Mucosa of rectum (tissue), 2 donors: ENCODE data around the gene ACTA2.

Source experiments
- H3K27ac ChIP-seq, 2 donors: one replicate each; pipeline ENCODE4 v1.7.0; 2013; ENCODE audit warnings: inconsistent platforms in 2 of 2, low read depth in 2 of 2, low read length in 2 of 2
- H3K27me3 ChIP-seq, 2 donors: one replicate each; pipeline ENCODE4 v1.7.0; 2013; ENCODE audit warnings: low read length in 2 of 2; ENCODE audit not compliant: control insufficient read depth in 2 of 2, insufficient read depth in 2 of 2
- H3K36me3 ChIP-seq, 2 donors: one replicate each; pipeline ENCODE4 v1.7.0; 2013; ENCODE audit warnings: low read length in 2 of 2; ENCODE audit not compliant: control insufficient read depth in 2 of 2, insufficient read depth in 2 of 2
- H3K4me1 ChIP-seq, 2 donors: one replicate each; pipeline ENCODE4 v1.7.0; 2013; ENCODE audit warnings: low read length in 2 of 2, mild to moderate bottlenecking in 1 of 2; ENCODE audit not compliant: control insufficient read depth in 2 of 2, insufficient read depth in 2 of 2
- H3K4me3 ChIP-seq, 2 donors: one replicate each; pipeline ENCODE4 v1.7.0; 2013; ENCODE audit warnings: low read length in 2 of 2
- H3K9ac ChIP-seq, 2 donors: one replicate each; pipeline ENCODE4 v1.7.0; 2013; ENCODE audit warnings: low read length in 2 of 2, low read depth in 1 of 2, mild to moderate bottlenecking in 1 of 2
- H3K9me3 ChIP-seq, 2 donors: one replicate each; pipeline ENCODE4 v1.7.0; 2013; ENCODE audit warnings: low read length in 2 of 2; ENCODE audit not compliant: control insufficient read depth in 2 of 2
- donor health status: healthy.
- donor health status: Normal muscosa, but diverticular disease.

ACTA2 gene

GRCh38 chr10:88983206-88983605 is 30.6 kb upstream of the ACTA2 start:
- Histone ChIP-seq H3K9ac (peak overlapping the region in 1 of 2 donors; percentile 3), H3K9me3 (no peaks in the 10 kb centered on the region), H3K4me1 (peaks cover 3 to 35% of the 10 kb centered on the region in 2 donors), H3K27ac (peak overlapping the region in 1 of 2 donors; percentile 54), H3K4me3 (no peak overlapping the region), H3K27me3 (no peaks in the 10 kb centered on the region), H3K36me3 (no peaks in the 10 kb centered on the region)

- H3K36me3 ChIP-seq: no peaks in the 10 kb centered on the region
- H3K9me3 ChIP-seq: no peaks in the 10 kb centered on the region
- no peak overlapping the region for H3K4me3 ChIP-seq
- H3K4me1 ChIP-seq: peaks cover 3 to 33% of the 10 kb centered on the region in 2 donors
- peak overlapping the region in 1 of 2 donors; percentile 19 for H3K9ac ChIP-seq
- H3K27ac ChIP-seq: peak overlapping the region; percentile 28 to 71
- H3K27me3 ChIP-seq: no peaks in the 10 kb centered on the region
Observed at GRCh38 chr10:88982366-88982765, 29.8 kb upstream of the ACTA2 start.

GRCh38 chr10:88981435-88981834 is 28.9 kb upstream of the ACTA2 start:
- Histone ChIP-seq H3K27ac (peak overlapping the region; percentile 2 to 71), H3K9me3 (no peaks in the 10 kb centered on the region), H3K9ac (no peak overlapping the region), H3K4me1 (peaks cover 3 to 33% of the 10 kb centered on the region in 2 donors), H3K36me3 (no peaks in the 10 kb centered on the region), H3K4me3 (no peak overlapping the region), H3K27me3 (no peaks in the 10 kb centered on the region)

- H3K27me3 ChIP-seq: no peaks in the 10 kb centered on the region
- H3K4me1 ChIP-seq: peaks cover 3 to 33% of the 10 kb centered on the region in 2 donors
- H3K9ac ChIP-seq: no peak overlapping the region
- H3K36me3 ChIP-seq: no peaks in the 10 kb centered on the region
- H3K4me3 ChIP-seq: no peak overlapping the region
- H3K9me3 ChIP-seq: no peaks in the 10 kb centered on the region
- peak overlapping the region; percentile 56 to 71 for H3K27ac ChIP-seq
Observed at GRCh38 chr10:88980800-88981199, 28.2 kb upstream of the ACTA2 start.

- Histone ChIP-seq H3K27ac (peak overlapping the region; percentile 56 to 71), H3K36me3 (no peaks in the 10 kb centered on the region), H3K4me1 (peaks cover 3 to 33% of the 10 kb centered on the region in 2 donors)
Observed at GRCh38 chr10:88980247-88980646, 27.7 kb upstream of the ACTA2 start.

GRCh38 chr10:88979603-88980002 is 27.0 kb upstream of the ACTA2 start:
- Histone ChIP-seq H3K27me3 (no peaks in the 10 kb centered on the region), H3K27ac (peak overlapping the region; percentile 0 to 38), H3K36me3 (no peaks in the 10 kb centered on the region), H3K4me1 (peaks cover 3 to 32% of the 10 kb centered on the region in 2 donors), H3K9me3 (no peaks in the 10 kb centered on the region), H3K9ac (no peak overlapping the region), H3K4me3 (no peak overlapping the region)

More at GRCh38 chr10:88980247-88980646, 27.7 kb upstream of the ACTA2 start:
- no peak overlapping the region for H3K9ac ChIP-seq
- no peaks in the 10 kb centered on the region for H3K27me3 ChIP-seq
- no peak overlapping the region for H3K4me3 ChIP-seq
- no peaks in the 10 kb centered on the region for H3K9me3 ChIP-seq

- Histone ChIP-seq H3K36me3 (no peaks in the 10 kb centered on the region), H3K27me3 (no peaks in the 10 kb centered on the region), H3K4me1 (peaks cover 3 to 28% of the 10 kb centered on the region in 2 donors), H3K4me3 (no peak overlapping the region), H3K9ac (no peak overlapping the region), H3K27ac (peak overlapping the region; percentile 0 to 38), H3K9me3 (no peaks in the 10 kb centered on the region)
Observed at GRCh38 chr10:88979153-88979562, 26.6 kb upstream of the ACTA2 start.

GRCh38 chr10:88978463-88978862 is 25.9 kb upstream of the ACTA2 start:
- Histone ChIP-seq H3K27ac (no peak overlapping the region), H3K4me1 (peaks cover 0 to 22% of the 10 kb centered on the region in 2 donors), H3K9me3 (no peaks in the 10 kb centered on the region), H3K36me3 (no peaks in the 10 kb centered on the region), H3K9ac (no peak overlapping the region), H3K4me3 (no peak overlapping the region), H3K27me3 (no peaks in the 10 kb centered on the region)

- no peaks in the 10 kb centered on the region for H3K27me3 ChIP-seq
- no peaks in the 10 kb centered on the region for H3K36me3 ChIP-seq
- peaks cover 0 to 5% of the 10 kb centered on the region in 2 donors for H3K4me1 ChIP-seq
- peak overlapping the region; percentile 33 to 65 for H3K27ac ChIP-seq
- H3K4me3 ChIP-seq: peak overlapping the region; percentile 74 to 79
- no peaks in the 10 kb centered on the region for H3K9me3 ChIP-seq
- H3K9ac ChIP-seq: peak overlapping the region; percentile 52 to 71
Observed at GRCh38 chr10:88975377-88975720, 22.8 kb upstream of the ACTA2 start.

- Histone ChIP-seq H3K9ac (peak overlapping the region; percentile 52 to 71), H3K4me1 (peaks cover 0 to 5% of the 10 kb centered on the region in 2 donors), H3K36me3 (no peaks in the 10 kb centered on the region), H3K27me3 (no peaks in the 10 kb centered on the region), H3K27ac (peak overlapping the region; percentile 33 to 65), H3K9me3 (no peaks in the 10 kb centered on the region), H3K4me3 (peak overlapping the region; percentile 74 to 79)
Observed at GRCh38 chr10:88974446-88975376, 22.1 kb upstream of the ACTA2 start.
